HG03103 (cell line): ENCODE measurements around the gene HSD17B8.

Source experiments
- ATAC-seq: cut with Tn5 transposase; IDR thresholded peaks from one replicate; pipeline ENCODE4 v1.9.1; 2021; ENCODE audit warnings: low read depth; ENCODE audit not compliant: unreplicated experiment

HSD17B8 gene

DNA sequence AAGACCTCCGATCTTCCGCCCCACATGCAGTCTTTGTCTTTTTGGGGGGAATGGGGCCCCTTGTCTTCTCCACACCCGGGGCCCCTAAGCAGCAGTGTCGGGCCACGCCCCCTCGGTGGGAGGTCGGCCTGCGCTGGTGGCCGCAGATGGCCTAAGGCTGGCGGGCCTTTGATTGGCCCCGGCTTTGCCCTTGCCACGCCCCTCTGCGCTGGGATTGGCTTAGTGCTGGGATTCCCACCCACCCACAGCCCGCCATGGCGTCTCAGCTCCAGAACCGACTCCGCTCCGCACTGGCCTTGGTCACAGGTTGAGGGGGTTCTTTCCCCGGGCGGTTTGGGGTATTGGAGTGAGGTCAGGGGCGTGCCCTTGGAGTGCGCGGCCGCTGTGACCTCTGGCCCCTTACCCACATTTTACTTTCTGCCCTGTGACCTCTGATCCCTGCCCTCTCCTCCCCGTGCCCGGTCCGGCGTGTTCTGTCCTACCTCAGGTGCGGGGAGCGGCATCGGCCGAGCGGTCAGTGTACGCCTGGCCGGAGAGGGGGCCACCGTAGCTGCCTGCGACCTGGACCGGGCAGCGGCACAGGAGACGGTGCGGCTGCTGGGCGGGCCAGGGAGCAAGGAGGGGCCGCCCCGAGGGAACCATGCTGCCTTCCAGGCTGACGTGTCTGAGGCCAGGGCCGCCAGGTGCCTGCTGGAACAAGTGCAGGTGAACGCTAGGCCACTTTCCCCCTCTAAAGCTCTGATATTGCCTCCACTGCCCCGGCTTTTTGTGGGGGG lies at the start of gene HSD17B8:
TSS of gene HSD17B8 (plus strand) at position 241 of the 776 bp plus-strand sequence. CDS start at position 255, 14 bp downstream.
- ATAC-seq, result peak; percentile 40

DNA sequence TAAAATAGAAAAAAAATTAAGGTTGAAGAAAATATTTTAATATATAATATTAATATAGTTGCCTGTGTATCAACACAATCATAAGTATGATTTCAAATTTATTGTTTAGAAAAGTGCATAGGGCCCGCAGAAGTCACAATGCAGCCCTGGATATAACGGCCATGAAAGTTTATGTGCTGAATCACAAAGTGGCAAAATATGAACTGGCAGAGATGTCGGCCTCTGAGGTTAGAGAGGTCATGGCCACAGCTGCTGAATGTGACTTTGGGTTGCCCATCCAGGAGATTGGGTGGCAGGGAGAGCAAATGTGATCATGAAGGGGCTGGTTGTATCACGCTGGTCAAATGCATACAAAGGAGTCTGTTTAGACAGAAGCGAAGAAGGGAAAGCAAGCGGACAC lies 47.9 kb upstream of the HSD17B8 start:
- ATAC-seq, result no peak

DNA sequence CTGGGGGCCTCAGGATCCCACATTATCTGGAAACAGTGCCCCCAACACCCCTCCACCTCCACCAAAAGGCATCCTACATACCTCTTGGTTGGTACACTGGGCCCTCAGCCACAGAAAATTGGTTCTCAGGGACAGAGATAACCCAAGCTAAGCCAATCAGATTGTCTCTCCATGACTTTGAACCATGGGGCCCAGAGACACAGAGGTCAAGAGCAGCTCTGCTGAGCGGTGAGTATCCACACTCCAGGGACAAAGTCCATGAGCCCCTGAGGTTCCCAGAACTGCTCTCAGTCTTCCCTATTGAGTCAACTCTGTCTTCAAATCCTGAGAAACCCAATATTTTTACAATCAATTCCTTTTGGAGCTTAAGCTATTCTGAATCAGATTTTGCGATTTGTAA lies 47.5 kb upstream of the HSD17B8 start:
- no peak for ATAC-seq

DNA sequence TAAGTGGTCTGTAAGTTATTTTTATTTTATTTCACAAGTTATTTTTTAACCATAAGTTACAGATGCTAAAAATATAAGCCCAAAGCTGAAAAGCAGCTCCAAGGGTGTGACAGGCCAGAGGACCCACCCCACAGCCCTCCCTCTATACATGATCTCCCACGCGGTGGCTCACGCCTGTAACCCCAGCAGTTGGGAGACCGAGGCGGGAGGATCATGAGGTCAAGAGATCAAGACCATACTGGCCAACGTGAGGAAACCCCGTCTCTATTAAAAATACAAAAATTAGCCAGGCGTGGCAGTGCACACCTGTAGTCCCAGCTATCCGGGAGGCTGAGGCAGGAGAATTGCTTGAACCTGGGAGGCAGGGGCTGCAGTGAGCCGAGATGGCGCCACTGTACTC lies 44.4 kb upstream of the HSD17B8 start:
- no peak for ATAC-seq

DNA sequence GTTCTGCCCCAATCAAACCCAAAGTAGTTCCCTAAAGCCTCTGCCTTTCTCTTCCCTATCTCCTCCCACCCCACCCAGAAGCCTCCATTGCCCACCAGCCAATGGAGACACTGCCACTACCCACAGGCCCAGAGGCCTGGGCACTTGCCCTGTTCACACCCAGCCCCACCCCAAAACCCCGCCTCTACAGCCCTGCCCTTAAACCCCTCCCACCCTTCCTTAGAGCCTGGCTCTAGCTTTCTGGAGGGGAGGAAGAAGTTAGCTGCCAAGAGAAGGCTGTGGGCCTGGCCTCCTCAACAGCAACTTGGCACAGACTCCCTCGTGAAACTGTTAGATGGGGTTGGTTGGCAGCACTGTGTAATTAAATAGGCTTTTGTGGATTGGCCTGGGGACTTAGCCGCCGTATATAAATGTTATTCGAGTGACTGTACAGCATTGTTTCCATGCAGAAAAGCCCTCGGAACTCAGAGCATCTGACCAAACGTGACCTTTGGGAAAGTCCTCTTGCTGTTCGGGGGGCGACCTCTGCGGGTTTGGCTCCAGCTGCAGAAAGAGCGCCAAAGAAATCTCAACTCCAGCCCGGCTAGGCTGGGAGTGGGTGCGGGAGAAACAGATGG lies 43.6 kb upstream of the HSD17B8 start:
- no peak for ATAC-seq

DNA sequence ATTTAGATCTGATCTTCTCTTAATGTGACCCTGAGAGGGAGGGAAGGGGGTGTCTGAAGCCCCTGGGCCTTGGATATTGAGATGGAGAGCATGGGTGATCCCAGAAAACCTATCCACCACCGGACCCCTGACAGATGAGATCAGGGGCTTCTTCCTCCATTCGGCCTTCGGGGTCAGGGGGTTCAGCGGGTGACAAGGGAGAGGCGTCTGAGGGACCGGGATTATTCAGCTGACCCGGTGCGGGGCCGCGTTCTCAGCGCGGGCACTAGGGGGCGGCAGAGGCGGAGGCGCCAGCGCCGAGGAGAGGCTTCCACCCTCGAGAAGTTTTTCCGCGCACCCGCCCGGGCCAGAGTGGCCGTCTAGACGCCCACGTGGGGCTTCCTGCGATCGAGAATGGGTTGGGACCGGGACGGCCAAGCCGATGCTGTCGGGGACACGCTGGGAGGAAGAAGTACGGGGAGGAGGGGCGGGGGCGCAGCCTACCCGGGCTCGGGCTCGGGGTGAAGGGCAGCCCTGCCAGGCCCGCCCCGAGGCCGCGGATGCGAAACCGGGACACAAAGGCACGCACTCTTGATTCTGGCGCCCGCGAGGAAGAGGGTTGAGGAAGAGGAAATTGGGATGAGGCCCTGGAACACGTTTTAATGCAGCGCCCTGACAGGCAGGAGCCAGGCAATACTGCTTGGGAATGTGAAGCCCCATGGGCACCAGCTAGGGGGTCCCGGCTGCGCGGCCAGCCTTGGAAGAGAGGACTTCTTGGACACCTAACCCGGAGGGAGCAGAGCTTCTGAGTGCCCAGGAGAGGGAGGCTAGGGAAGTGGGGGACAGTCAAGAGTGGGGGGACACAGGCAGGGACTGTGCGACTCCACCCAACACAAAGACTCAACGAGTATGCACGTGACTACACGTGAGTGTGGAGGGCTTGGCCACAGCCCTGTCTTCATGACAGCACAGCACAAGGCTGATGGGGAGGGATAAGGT lies 42.8 kb upstream of the HSD17B8 start:
- ATAC-seq, result no peak

DNA sequence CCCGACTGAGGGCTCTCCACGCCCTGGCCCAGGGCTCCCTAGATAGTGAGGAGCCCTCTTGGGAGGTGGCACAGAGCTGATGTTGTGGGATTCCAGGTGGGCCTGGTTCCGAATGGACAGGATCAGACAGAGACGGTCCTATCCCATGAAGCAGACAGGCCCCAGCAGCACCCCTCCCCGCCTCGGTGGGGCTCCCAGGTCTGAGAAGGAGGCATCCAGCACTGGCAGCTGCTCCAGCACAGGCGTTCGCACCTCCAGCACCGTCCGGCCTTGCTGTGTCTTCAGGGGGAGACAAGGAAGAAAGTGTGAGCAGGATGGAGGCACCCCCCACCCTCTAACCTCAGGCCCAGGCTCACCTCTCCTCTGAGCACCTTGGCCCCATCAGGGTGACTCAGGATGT lies 40.9 kb upstream of the HSD17B8 start:
- ATAC-seq, result no peak

DNA sequence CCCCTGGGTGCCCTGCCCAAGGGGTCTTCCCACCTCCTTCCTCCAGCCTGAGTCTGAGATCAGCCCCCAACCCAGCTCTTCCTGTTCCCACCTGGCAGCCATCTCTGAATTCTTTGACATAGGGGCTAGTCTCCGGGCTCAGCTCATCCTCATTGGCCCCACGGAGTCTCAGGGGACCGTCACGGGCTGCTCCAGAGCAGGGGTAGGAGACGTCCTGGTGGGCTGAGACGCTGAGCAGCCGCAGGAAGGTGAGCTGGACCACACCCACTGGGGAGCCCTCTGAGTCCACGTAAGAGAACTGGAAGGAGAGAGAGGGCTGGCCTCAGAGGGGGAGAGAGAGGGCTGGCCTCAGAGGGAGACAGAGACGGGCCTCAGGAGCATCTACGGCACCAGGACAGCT lies 40.3 kb upstream of the HSD17B8 start:
- ATAC-seq, result no peak

DNA sequence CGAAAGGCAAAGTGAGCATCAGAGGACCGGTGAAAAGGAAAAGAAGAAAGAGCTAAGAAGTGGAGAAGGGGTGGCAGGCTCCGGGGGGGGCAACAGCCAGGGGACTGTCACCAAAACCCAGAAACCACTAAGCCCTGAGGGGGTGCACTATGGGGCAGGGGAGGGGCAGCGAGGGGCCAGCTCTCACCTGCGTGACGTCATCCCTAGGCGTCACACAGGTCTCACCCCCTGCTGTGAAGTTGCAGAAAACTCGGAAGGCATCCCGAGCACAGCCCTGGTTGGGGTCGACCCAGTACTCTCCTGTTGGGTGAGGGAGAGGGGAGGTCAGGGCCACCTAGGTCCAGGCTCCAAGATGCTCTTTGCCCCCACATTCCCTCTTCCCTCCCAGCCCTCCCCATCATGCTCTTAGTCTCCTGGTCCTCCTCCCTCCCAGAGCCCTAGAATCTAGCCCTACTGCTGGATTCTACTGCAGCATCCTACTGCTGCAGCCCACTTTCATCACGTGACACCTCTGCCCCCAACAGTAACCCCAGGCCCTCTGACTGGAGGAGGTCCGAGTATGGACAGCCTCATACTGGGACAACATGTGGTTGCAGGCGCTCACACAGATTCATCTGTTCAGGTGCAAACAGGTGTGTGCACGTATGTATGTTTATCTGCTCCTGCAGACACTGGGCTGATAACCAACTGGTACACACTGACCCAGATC lies 39.6 kb upstream of the HSD17B8 start:
- no peak for ATAC-seq

DNA sequence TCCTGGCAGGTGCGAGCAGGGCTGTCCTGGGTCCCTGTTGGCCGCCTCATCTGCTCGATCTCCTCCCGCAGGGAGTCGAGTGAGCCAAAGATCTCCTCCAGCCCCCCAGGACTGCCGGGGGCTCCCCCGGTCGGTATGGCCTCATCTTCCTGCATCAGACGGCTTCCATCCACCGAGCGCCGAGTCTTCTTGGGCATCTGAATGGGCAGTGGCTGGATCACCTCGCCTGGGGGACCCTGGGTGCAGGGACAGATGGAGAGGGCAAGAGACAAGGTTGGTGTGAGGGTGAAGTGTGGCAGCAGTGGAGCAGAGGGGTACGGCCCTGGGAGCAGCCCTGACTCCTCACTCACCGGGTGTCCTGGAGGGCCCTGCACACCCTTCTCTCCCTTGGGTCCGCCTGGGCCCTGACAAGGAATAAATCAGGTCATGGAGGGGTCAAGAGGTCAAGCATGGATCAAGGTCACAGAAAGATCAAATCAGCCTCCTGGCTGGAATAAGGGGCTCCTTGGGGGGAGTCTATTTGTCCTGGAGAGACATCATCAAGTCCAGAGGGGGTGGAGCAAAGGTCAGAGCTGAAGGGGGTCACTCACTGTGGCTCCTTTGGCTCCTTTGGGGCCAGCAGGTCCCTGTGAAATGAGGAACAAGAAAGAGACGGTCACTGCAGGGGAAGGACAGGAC lies 38.7 kb upstream of the HSD17B8 start:
- ATAC-seq, result no peak

DNA sequence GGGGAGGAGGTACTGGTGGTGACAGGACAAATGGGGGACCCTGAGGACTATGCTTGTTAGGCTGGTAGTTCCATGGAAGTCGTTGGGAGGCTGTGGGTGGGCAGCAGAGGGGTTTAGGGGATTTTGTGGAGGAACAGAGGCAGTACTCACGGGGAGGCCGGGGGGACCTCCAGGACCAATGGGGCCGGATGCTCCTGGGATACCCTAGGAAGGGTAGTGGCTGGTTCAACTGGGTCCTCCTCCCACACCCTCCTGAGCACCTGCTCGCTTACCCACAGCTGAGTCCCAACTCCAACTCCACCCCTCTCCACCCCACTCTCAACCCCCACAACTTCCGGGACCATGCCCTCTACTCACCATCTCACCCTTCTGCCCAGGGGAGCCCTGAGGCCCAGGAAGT lies 38.1 kb upstream of the HSD17B8 start:
- ATAC-seq, result no peak

DNA sequence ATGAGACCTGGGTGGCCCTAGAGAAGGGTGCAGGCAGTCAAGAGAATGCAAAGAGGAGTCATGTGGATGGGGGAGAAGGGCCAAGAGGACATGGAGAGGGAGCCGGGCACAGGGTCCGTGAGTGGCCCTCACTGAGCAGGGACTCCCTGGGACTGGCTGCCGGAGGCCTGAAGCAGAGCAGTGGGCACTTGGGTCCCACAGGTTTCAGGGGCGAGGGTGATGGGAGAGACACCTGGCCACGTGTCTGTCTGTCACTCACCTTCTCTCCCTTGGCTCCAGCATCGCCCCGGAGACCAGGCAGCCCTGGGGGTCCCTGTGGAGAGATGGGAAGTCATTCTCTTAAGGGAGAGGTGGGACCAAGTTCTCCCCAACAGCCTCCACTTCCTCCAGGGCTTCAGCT lies 37.6 kb upstream of the HSD17B8 start:
- no peak for ATAC-seq

DNA sequence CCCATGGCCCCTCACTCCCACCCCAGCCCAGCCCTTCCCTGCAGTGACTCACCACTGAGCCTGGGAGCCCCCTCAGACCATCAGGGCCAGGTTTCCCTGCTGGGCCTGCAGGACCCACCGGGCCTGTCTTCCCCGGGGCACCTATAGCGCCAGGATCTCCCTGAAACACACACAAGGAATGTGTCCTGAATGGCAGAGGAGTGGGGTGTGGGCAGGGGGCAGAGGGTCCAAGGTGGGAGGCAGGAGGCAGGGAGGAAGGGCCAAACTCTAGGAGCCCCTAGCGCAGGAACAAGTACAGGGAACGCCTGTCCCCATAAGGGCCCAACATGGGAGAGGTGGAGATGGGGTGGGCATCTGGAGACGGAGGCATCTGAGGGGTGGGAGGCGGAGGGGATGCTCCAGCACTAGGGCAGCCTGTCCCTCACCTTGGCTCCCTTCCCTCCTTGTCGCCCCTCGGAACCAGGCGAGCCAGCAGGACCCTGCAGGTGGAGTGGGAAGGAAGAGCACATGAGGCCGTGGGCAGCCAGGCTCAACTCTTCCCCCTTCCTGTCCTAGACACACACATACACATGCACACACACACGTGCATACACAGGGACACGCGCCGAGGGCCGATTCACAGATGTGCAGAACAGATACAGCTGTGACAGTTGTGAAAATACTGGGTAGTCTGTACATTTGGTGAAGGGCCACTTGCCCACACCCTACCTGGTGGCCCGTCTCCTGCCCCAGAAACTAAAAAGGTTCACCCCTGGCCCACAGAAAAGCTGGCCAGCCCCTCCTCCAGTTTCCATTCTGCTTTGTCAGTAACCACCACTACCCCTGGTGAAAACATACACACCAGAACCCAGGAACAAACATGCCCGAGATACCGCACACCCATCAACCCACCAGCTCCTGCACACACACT lies 36.8 kb upstream of the HSD17B8 start:
- no peak for ATAC-seq

DNA sequence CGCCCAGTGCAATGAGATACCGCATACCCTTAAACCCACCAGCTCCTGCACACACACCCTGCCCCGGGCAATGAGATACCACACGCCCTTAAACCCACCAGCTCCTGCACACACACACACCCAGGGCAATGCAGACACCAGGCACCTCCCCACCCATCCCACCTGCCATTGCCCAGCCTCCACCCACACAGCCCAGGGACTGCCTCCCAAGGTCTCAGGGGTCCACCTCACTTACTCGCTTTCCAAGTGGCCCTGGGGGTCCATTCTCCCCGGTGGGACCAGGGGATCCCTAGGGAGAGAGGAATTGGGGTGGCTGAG lies 36.2 kb upstream of the HSD17B8 start:
- no peak for ATAC-seq

DNA sequence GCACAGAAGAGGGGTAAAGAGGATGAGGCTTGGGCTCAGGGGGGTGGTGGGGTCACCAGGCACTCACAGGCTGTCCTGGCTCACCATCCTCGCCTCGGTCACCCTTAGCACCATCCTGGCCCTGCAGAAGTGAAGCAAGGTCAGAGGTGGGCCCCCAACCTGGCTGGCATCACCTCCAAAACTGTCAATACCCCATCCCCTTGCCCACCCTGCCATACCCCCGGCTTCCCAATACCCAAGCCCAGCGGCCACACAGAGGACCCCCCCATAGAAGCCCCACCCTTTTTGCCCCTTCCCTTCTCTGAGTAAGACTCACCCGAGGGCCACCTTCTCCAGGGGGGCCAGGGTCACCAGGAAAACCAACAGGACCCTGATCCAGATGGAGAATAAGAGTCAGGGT lies 35.8 kb upstream of the HSD17B8 start:
- no peak for ATAC-seq

DNA sequence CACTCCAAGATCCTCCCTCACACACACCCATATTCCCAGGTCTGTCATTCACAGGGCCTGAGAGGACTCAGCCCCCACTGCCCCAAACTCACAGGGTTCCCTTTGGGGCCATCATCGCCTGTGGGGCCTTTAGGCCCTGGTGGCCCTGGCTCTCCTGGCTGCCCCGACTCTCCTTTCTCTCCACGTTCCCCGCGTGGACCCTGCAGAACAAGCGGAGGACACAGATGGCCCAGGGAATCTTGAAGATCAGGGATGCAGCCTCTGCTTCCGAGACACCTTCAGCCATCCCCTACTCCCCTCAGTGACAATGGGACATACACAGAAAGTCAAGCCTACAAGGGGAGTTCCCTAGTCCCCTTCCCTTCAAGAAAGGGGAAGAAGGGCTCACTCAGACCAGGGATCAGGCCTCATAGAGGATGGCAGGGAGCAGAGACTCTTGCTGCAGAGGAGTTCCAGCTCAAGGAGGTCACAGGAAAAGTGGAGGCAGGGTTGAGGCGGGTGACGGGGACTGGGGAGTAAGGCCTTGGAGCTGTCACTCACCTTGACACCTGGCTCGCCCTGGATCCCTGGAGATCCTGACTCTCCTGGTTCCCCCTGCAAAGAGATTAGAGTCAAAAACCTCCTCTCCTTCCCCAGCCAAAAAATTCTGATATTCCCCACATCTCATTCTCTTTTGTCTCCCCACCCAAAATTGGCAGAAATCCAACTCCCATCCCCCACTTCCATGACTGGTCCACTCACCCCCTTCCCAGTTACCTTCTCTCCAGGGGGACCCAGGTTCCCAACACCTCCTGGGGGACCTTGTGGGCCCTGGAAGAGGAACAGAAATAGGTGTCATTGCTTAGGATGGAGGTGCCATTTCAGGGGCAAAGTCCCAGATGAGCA lies 34.9 kb upstream of the HSD17B8 start:
- ATAC-seq, result no peak

DNA sequence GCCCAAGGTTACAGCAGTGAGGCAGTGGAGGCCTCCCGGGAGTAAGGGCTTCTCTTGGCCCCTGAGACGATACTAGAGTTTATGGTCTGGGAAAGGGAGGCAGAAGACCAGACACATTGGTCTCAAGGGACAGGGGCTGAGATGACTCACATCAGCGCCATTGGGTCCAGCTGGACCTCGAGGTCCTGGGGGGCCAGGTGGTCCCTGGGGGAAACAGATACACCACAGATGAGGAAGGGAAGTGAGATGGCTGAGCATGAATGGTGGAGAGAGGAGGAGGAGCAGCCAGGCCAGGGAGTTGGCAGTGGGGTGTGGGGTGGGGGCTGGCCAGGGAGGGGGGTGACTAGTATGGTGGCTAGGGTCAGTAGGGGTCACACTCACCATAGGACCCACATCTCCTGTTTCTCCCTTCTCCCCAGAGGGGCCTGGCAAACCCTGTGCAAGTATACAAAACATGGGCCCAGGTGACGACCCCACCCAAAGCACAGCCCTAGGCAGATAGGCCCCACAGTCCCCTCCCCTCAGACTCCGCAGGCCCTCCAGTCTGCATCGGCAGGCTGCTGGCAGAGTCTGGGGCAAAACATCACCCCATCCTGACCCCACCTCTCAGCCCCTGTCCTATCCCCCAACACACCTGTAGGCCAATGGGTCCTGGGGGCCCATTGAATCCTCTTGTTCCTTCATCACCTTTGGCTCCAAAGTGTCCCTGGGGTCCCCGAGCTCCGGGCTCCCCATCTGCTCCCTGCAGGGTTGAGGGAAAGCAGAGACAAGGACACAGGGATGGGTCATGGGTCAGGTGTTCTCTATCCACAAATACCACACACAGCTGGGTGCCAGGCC lies 34.1 kb upstream of the HSD17B8 start:
- no peak for ATAC-seq
